Esophagus muscularis mucosa (tissue), 4 donors: ENCODE results near the gene FAM76A. TPM values are rescaled to one million over a fixed set of nuclear protein-coding genes. Genes with fewer than 3 reads are reported as not detected.

ENCODE experiments used
- DNase-seq: peaks from one replicate; pipeline ENCODE4 v3.0.0-alpha.2; 2017; ENCODE audit errors: extremely low spot score
- H3K27ac ChIP-seq, 4 donors: fragments of 200-600 bp; sonication (generic); replicated peaks in 1 of 4; 1 replicate in 3 of 4; 2 replicates in 1 of 4; pipeline ENCODE4 v1.5.1; 2016 to 2019; ENCODE audit warnings: mild to moderate bottlenecking in 1 of 4
- H3K27me3 ChIP-seq, 4 donors: fragments of 200-600 bp; sonication (generic); one replicate each; pipeline versions ENCODE4 v1.5.1 to v1.6.0; 2016 to 2019
- H3K36me3 ChIP-seq, 4 donors: fragments of 200-600 bp; sonication (generic); one replicate each; pipeline ENCODE4 v1.5.1; 2016 to 2019
- H3K4me1 ChIP-seq, 4 donors: fragments of 200-600 bp; sonication (generic); one replicate each; pipeline ENCODE4 v1.5.1; 2016 to 2019
- H3K4me3 ChIP-seq, 4 donors: fragments of 200-600 bp; sonication (generic); 1 replicate in 2 of 4; 2 replicates in 2 of 4; pipeline ENCODE4 v1.5.1; 2016 to 2019; ENCODE audit warnings: mild to moderate bottlenecking in 4 of 4, moderate library complexity in 1 of 4
- H3K9me3 ChIP-seq, 4 donors: fragments of 200-600 bp; sonication (generic); 1 replicate in 3 of 4; 2 replicates in 1 of 4; pipeline ENCODE4 v1.5.1; 2016 to 2019
- EP300 ChIP-seq: sonication (generic); formaldehyde crosslinking; IDR thresholded peaks from one replicate; pipeline ENCODE4 v1.6.1; 2017; ENCODE audit warnings: antibody characterized with exemption
- POLR2A ChIP-seq: fragments of 450-650 bp; IDR thresholded peaks from one replicate; pipeline ENCODE4 v1.6.1; 2017; ENCODE audit warnings: antibody characterized with exemption, moderate library complexity, mild to moderate bottlenecking, low read depth
- POLR2AphosphoS5 ChIP-seq, 2 donors: sonication (generic); formaldehyde crosslinking; IDR thresholded peaks; one replicate each; pipeline ENCODE4 v1.6.1; 2017; ENCODE audit warnings: antibody characterized with exemption in 2 of 2
- whole genome bisulfite sequencing: methylation state at CpG from one replicate; pipeline ENCODE4 v1.1.5; 2018; 5-methylcytosine and 5-hydroxymethylcytosine counted together
- intact Hi-C: fragments of 100-400 bp; cut with DNase I; formaldehyde crosslinking; loops from one replicate; pipeline ENCODE4 v1.15.1; 2023
- total RNA-seq, 4 donors: library from RNA; depleted of rRNA; stranded (reverse); fragments of >200 nt; gene quantifications; one replicate each; pipeline versions ENCODE4 v1.1.0 to v1.2.1, GENCODE V29; 2016
- TF ChIP-seq, protein P1 (sequence below), 3 experiments: fragments of 200-600 bp in 2 of 3; fragments of 450-650 bp in 1 of 3; sonication (generic) in 2 of 3; IDR thresholded peaks; one replicate each; pipeline ENCODE4 v1.5.1; 2017 to 2019; ENCODE audit warnings: antibody characterized with exemption in 3 of 3, mild to moderate bottlenecking in 2 of 3, moderate library complexity in 1 of 3

The FAM76A gene
- total RNA-seq, 4 donors from 2014 or later = 15.6 to 17.4 (median 16.6) TPM

DNA sequence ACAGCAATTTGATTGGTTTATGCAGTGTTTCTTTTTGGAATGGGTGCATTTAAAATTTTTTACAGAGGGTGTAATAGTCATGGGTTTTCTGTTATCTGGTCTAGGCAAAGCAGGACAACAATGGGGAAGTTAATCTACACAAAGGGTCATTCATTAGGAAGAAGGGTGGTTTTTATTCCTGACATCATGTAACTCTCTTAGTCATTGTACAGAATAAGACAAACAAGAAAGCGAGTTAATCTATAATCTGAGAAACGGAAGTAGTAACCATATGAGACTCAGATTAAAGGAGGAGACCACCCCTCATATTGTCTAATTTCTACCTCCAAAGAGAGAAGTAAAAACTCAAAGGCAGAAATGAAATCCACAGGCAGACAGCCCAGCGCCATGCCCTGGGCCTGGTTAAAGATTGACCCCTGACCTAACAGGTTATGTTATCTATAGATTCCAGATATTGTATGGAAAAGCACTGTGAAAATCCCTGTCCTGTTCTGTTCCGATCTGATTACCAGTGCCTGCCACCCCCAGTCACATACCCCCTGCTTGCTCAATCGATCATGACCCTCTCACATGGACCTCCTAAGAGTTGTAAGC is 43.3 kb upstream of the FAM76A start:
- intact Hi-C loops = no loop called here

DNA sequence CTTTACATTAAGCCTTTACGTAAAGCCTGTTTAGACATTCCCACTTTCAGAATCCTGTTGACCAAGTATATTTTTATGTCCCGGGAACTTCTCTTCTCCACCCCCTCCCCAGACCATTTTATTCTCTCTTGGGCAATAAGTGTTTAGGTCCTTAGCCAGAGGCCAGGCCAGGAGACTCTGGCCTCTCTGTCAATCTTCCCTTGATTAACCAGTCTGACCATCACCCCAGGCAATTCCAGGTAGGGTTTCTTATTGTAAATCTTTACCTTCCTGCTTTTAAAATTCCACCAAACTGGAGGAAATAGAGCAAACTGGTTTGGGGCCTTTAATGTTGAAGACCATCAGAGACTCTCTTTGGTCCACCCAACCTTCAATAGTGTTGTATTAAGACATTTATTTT is 41.6 kb upstream of the FAM76A start:
- Histone ChIP-seq H3K4me3 (no peak overlapping the region), H3K4me1 (no peaks in the 10 kb centered on the region), H3K9me3 (peaks cover 0 to 22% (median 18%) of the 10 kb centered on the region in 4 donors), H3K27me3 (peaks cover 0 to 18% (median 0%) of the 10 kb centered on the region in 4 donors), H3K27ac (no peak overlapping the region), H3K36me3 (no peaks in the 10 kb centered on the region)
- intact Hi-C loops = no loop called here
- no peak for DNase-seq
- 85% methylated on average over 2 of the region's 2 CpGs for WGBS
- TF ChIP-seq POLR2AphosphoS5 (IDR thresholded peaks at IDR 0.05) (no peak), EP300 (no peak), POLR2A (no peak)

More for the DNA sequence above, 43.3 kb upstream of the FAM76A start:
- no peak for TF ChIP-seq POLR2AphosphoS5 (IDR thresholded peaks at IDR 0.05)
- TF ChIP-seq, protein P1, sequence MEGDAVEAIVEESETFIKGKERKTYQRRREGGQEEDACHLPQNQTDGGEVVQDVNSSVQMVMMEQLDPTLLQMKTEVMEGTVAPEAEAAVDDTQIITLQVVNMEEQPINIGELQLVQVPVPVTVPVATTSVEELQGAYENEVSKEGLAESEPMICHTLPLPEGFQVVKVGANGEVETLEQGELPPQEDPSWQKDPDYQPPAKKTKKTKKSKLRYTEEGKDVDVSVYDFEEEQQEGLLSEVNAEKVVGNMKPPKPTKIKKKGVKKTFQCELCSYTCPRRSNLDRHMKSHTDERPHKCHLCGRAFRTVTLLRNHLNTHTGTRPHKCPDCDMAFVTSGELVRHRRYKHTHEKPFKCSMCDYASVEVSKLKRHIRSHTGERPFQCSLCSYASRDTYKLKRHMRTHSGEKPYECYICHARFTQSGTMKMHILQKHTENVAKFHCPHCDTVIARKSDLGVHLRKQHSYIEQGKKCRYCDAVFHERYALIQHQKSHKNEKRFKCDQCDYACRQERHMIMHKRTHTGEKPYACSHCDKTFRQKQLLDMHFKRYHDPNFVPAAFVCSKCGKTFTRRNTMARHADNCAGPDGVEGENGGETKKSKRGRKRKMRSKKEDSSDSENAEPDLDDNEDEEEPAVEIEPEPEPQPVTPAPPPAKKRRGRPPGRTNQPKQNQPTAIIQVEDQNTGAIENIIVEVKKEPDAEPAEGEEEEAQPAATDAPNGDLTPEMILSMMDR (IDR thresholded peaks at IDR 0.05) = no peak
- no peak for TF ChIP-seq EP300
- no peak for TF ChIP-seq POLR2A
- Histone ChIP-seq H3K27ac (no peak overlapping the region), H3K36me3 (no peaks in the 10 kb centered on the region), H3K4me1 (no peaks in the 10 kb centered on the region), H3K27me3 (peaks cover 0 to 18% (median 0%) of the 10 kb centered on the region in 4 donors), H3K4me3 (no peak overlapping the region), H3K9me3 (peaks cover 0 to 22% (median 18%) of the 10 kb centered on the region in 4 donors)
- no peak for DNase-seq
- WGBS = 83% methylated on average over 5 of the region's 5 CpGs

DNA sequence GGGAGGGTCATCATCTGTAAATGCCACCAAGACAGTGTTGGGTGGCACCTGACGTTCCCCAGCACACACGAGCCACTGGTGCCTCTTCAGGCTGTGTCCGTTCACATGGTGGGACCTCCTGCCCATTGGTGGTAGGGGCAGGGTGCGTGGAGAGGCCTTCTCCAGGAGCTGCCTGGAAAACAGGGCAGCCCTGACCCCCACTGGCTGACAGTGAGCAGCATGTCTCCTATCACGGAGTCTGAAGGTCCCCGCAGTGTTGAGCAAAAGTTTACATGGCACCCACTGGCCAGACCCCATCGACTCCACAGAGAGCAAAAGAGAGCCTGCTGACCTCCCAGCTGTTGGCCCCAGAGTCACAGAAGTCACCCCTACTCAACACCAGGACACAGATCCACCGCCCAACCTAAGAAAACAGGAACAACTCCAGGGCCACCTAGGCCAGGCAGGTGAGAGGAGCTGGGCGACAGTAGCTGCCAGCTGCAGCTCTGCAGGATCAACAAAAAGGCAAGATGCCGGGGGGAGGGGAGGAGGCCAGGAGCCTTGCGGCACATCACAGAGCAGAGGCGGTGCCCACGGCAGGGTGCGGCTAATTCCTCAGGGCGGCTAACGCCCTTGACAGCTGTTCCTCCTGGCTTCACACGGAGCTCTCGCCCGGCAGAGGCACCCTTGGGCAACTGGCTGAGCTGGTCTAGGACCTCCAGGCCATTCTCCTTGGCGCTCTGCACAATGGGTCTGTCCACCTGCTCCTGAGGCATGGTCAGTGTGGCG is 39.4 kb upstream of the FAM76A start:
- peaks cover 0 to 10% (median 8%) of the 10 kb centered on the region in 4 donors for H3K9me3 ChIP-seq
- no peak for DNase-seq
- TF ChIP-seq, protein P1 (IDR thresholded peaks at IDR 0.05) = no peak
- TF ChIP-seq EP300 (no peak), POLR2A (no peak), POLR2AphosphoS5 (IDR thresholded peaks at IDR 0.05) (no peak)
- H3K4me1 ChIP-seq = no peaks in the 10 kb centered on the region
- peaks cover 0 to 18% (median 0%) of the 10 kb centered on the region in 4 donors for H3K27me3 ChIP-seq
- WGBS = 78% methylated on average over 13 of the region's 21 CpGs
- H3K27ac ChIP-seq = no peak overlapping the region
- intact Hi-C loops = no loop called here
- H3K4me3 ChIP-seq = no peak overlapping the region
- H3K36me3 ChIP-seq = no peaks in the 10 kb centered on the region

DNA sequence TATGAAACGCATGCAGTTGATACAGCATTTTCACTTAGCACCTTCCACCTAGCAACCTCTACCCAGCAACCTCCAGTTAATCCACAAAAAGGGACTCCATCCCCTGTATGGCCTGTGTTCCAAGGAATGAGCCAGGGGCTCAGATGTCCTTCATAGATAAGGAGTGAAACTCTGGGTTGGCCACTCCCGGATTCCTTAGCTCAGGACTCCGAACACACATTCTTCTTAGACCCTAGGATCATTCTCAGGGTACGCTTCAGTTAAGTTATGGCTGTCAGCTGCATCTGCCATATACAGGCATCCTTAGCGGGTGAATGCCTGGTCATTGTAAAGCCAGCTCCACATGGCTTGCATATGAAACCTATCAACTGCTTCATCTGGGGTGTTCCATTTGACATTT is 37.9 kb upstream of the FAM76A start:
- 88% methylated on average over 5 of the region's 5 CpGs for WGBS
- TF ChIP-seq, protein P1 (IDR thresholded peaks at IDR 0.05) = no peak
- TF ChIP-seq POLR2AphosphoS5 (IDR thresholded peaks at IDR 0.05) (no peak), POLR2A (no peak), EP300 (no peak)
- no peak overlapping the region for H3K27ac ChIP-seq
- H3K4me3 ChIP-seq = no peak overlapping the region
- intact Hi-C loops = no loop called here
- H3K4me1 ChIP-seq = no peaks in the 10 kb centered on the region
- no peak for DNase-seq
- H3K9me3 ChIP-seq = no peaks in the 10 kb centered on the region
- H3K27me3 ChIP-seq = peaks cover 0 to 18% (median 0%) of the 10 kb centered on the region in 4 donors
- no peaks in the 10 kb centered on the region for H3K36me3 ChIP-seq

DNA sequence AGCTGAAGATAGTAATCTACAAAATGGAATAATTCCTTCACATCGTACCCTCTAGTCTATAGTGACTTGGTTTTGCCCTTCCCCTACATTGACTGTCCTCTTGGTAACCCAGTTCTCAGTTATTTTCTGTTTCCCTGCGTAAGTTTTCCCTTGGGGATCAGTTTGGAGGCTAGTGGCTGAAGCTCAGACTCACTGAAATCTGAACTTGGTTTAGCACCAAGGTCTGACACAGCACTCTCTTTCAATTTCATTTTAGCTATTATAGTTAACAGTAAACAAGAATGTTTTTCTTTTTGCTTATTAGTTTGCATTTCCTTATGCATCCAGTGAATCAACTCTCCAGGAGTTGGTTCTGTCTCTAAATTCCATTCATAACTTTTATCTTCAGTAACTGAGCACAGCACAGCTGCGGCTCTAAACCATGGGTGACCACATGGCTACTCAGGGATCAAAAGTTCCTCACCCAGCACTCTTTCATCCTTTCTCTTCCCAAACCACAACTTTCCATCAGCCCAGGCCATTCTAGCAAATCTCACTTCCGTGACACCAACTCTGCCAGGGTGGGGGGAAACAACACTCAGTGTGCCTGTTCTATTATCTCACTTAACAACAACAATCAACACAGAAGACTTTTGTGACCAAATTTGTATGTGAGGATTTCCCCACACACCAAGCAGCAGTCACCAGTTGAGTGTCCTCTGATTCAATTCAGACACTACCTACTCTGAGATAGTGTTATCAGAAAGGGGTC is 36.2 kb upstream of the FAM76A start:
- no peak for DNase-seq
- WGBS = 66% methylated on average over 4 of the region's 4 CpGs
- Histone ChIP-seq H3K4me3 (no peak overlapping the region), H3K27ac (no peak overlapping the region), H3K36me3 (no peaks in the 10 kb centered on the region), H3K9me3 (no peaks in the 10 kb centered on the region), H3K4me1 (no peaks in the 10 kb centered on the region), H3K27me3 (peaks cover 0 to 18% (median 0%) of the 10 kb centered on the region in 4 donors)
- intact Hi-C loops = no loop called here
- TF ChIP-seq POLR2A = no peak
- TF ChIP-seq POLR2AphosphoS5 (IDR thresholded peaks at IDR 0.05) = no peak
- no peak for TF ChIP-seq EP300
- TF ChIP-seq, protein P1 (IDR thresholded peaks at IDR 0.05) = no peak
